SU-DHL-6 (cell line): Measurements from ENCODE around the gene AP2M1.

Experiments used
- EZH2phosphoT487 ChIP-seq: fragments of 200-600 bp; sonication (generic), shearing (Covaris generic); conservative IDR thresholded peaks from 2 replicates; pipeline ENCODE4 v1.6.1; 2018; ENCODE audit warnings: mild to moderate bottlenecking, antibody characterized with exemption, low read length, moderate library complexity, mixed read lengths
- TF ChIP-seq, protein P1 (sequence below): fragments of 200-600 bp; sonication (generic); IDR thresholded peaks from one replicate; pipeline ENCODE4 v1.5.1; 2017; ENCODE audit warnings: antibody characterized with exemption, mild to moderate bottlenecking, low read length, moderate library complexity; ENCODE audit not compliant: insufficient read depth, poor library complexity, severe bottlenecking

DNA sequence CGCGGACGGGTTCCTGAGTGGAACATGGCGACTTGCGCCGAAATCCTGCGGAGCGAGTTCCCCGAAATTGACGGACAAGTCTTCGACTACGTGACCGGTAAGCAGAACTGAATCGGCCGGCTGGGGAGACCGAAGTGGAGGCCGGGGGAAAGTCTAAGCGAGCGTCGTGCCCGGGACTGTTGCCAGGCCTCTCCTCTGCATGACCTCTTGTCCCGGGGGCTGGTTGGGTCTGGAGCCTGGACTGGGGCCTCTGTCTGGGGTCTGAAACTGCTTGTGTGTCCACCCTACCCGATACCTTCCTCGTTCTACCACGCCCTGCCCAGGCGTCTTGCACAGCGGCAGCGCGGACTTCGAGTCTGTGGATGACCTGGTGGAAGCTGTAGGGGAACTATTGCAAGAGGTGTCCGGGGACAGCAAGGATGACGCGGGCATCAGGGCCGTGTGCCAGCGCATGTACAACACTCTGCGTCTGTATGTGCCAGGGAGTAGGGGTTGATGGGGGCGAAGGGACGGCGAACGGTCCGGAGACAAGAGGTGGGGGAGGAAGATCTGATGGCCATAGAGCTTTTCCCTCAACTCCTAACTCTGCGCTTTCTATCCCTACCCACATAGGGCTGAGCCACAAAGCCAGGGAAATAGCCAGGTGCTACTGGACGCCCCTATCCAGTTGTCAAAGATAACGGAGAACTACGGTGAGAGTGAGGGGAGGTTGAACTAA, 11.7 kb downstream of the AP2M1 start, which contains the start of gene ABCF3:
- TF ChIP-seq, protein P1, sequence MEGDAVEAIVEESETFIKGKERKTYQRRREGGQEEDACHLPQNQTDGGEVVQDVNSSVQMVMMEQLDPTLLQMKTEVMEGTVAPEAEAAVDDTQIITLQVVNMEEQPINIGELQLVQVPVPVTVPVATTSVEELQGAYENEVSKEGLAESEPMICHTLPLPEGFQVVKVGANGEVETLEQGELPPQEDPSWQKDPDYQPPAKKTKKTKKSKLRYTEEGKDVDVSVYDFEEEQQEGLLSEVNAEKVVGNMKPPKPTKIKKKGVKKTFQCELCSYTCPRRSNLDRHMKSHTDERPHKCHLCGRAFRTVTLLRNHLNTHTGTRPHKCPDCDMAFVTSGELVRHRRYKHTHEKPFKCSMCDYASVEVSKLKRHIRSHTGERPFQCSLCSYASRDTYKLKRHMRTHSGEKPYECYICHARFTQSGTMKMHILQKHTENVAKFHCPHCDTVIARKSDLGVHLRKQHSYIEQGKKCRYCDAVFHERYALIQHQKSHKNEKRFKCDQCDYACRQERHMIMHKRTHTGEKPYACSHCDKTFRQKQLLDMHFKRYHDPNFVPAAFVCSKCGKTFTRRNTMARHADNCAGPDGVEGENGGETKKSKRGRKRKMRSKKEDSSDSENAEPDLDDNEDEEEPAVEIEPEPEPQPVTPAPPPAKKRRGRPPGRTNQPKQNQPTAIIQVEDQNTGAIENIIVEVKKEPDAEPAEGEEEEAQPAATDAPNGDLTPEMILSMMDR = no peak
- TF ChIP-seq EZH2phosphoT487 = no peak
